Measurements from ENCODE around the gene SETDB1.

GRCh38 chr1:150954708-150955107, 28.5 kb downstream of the SETDB1 start:
- TF ChIP-seq POLR2A (IDR thresholded peaks at IDR 0.05) = no peak
- no peak for TF ChIP-seq CTCF (IDR thresholded peaks at IDR 0.05)
